Measurements from ENCODE around the gene HHLA2. TPM values are rescaled to one million over a fixed set of nuclear protein-coding genes. Genes with fewer than 3 reads are reported as not detected.

The HHLA2 gene
- total RNA-seq, 1 experiment from 2014 or later = 0.07 TPM

DNA sequence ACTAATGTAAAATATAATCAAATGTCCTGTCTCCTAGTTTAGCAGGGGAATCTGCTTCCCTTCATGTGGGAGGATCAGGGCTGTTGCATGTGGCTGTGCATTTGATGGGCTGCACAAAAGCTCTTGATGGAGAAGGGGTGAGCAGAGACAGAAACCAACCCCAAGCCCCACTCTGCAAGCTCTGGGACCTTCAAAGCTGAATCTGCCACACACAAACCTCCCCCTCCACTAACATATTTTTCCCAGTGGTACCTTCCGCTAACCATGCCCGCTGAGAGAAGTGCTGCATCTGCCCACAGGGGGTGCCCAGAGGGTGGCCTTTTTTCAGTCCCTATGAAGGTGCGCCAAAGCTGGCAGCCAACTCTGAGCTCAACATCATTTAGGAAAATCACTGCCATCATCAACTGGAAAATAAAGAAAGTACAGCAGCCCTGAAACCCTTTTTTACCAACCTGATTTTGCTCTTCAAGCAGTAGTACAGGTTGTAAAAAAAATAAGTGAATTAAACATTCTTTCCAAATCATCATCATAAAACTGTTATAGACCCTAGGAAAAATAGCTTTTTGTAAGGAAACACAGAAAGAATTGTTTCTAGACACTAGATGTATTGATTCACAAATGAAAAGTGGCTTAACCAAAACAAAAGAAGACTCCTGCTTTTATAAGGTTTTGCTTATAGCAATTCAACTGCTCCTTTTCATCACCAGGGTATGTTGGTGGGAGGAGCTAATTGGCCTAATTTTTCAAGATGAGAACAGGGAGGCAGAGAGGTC is 97.0 kb downstream of the HHLA2 start (continued):
- TF ChIP-seq, protein P1, sequence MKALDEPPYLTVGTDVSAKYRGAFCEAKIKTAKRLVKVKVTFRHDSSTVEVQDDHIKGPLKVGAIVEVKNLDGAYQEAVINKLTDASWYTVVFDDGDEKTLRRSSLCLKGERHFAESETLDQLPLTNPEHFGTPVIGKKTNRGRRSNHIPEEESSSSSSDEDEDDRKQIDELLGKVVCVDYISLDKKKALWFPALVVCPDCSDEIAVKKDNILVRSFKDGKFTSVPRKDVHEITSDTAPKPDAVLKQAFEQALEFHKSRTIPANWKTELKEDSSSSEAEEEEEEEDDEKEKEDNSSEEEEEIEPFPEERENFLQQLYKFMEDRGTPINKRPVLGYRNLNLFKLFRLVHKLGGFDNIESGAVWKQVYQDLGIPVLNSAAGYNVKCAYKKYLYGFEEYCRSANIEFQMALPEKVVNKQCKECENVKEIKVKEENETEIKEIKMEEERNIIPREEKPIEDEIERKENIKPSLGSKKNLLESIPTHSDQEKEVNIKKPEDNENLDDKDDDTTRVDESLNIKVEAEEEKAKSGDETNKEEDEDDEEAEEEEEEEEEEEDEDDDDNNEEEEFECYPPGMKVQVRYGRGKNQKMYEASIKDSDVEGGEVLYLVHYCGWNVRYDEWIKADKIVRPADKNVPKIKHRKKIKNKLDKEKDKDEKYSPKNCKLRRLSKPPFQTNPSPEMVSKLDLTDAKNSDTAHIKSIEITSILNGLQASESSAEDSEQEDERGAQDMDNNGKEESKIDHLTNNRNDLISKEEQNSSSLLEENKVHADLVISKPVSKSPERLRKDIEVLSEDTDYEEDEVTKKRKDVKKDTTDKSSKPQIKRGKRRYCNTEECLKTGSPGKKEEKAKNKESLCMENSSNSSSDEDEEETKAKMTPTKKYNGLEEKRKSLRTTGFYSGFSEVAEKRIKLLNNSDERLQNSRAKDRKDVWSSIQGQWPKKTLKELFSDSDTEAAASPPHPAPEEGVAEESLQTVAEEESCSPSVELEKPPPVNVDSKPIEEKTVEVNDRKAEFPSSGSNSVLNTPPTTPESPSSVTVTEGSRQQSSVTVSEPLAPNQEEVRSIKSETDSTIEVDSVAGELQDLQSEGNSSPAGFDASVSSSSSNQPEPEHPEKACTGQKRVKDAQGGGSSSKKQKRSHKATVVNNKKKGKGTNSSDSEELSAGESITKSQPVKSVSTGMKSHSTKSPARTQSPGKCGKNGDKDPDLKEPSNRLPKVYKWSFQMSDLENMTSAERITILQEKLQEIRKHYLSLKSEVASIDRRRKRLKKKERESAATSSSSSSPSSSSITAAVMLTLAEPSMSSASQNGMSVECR (CRISPR knock-in tag; IDR thresholded peaks at IDR 0.05; ENCODE audit: borderline replicate concordance) = no peak
- TF ChIP-seq SMAD3 (CRISPR knock-in tag; IDR thresholded peaks at IDR 0.05; ENCODE audit: borderline replicate concordance) (no peak), FOXK1 (CRISPR knock-in tag; IDR thresholded peaks at IDR 0.05) (no peak)
- TF ChIP-seq, protein P2, sequence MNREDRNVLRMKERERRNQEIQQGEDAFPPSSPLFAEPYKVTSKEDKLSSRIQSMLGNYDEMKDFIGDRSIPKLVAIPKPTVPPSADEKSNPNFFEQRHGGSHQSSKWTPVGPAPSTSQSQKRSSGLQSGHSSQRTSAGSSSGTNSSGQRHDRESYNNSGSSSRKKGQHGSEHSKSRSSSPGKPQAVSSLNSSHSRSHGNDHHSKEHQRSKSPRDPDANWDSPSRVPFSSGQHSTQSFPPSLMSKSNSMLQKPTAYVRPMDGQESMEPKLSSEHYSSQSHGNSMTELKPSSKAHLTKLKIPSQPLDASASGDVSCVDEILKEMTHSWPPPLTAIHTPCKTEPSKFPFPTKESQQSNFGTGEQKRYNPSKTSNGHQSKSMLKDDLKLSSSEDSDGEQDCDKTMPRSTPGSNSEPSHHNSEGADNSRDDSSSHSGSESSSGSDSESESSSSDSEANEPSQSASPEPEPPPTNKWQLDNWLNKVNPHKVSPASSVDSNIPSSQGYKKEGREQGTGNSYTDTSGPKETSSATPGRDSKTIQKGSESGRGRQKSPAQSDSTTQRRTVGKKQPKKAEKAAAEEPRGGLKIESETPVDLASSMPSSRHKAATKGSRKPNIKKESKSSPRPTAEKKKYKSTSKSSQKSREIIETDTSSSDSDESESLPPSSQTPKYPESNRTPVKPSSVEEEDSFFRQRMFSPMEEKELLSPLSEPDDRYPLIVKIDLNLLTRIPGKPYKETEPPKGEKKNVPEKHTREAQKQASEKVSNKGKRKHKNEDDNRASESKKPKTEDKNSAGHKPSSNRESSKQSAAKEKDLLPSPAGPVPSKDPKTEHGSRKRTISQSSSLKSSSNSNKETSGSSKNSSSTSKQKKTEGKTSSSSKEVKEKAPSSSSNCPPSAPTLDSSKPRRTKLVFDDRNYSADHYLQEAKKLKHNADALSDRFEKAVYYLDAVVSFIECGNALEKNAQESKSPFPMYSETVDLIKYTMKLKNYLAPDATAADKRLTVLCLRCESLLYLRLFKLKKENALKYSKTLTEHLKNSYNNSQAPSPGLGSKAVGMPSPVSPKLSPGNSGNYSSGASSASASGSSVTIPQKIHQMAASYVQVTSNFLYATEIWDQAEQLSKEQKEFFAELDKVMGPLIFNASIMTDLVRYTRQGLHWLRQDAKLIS (CRISPR knock-in tag; IDR thresholded peaks at IDR 0.05; ENCODE audit: borderline replicate concordance) = no peak
- TF ChIP-seq, protein P3, sequence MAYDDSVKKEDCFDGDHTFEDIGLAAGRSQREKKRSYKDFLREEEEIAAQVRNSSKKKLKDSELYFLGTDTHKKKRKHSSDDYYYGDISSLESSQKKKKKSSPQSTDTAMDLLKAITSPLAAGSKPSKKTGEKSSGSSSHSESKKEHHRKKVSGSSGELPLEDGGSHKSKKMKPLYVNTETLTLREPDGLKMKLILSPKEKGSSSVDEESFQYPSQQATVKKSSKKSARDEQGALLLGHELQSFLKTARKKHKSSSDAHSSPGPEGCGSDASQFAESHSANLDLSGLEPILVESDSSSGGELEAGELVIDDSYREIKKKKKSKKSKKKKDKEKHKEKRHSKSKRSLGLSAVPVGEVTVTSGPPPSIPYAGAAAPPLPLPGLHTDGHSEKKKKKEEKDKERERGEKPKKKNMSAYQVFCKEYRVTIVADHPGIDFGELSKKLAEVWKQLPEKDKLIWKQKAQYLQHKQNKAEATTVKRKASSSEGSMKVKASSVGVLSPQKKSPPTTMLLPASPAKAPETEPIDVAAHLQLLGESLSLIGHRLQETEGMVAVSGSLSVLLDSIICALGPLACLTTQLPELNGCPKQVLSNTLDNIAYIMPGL (CRISPR knock-in tag; IDR thresholded peaks at IDR 0.05) = no peak

DNA sequence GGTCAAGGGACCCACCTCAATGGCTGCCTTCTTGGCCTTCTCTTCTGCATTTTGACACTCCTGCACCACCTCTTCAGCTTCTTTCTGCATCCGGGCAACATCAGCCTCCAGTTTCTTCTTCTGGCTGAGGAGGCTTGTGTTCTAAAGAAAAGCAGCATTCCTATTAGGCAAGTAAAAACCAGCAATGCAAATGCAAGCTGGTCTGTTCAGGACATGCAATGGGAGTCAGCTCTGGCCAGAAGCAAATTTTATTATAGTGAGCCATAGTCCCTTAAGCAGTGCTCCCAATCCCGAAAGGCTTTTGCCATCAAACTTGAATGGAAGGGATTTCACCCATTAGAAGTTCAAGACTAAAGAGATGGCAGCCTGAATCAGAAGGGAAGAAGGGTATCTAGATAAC is 97.7 kb downstream of the HHLA2 start:
- no peaks in the 10 kb centered on the region for H3K27me3 Mint-ChIP-seq (ENCODE audit: low read depth)
- no peak overlapping the region for H3K27ac Mint-ChIP-seq
- DNase-seq (ENCODE audit: low spot score) = no peak
- ChIA-PET POLR2A (no interaction called here), CTCF (no interaction called here)
- H3K4me1 Mint-ChIP-seq = peaks cover 17% of the 10 kb centered on the region
- ATAC-seq = no peak
- TF ChIP-seq ZNF121 (CRISPR knock-in tag; IDR thresholded peaks at IDR 0.05) (no peak), MXD4 (CRISPR knock-in tag; IDR thresholded peaks at IDR 0.05; ENCODE audit: borderline replicate concordance) (no peak), NFE2L1 (CRISPR knock-in tag; IDR thresholded peaks at IDR 0.05) (no peak), FOXJ3 (CRISPR knock-in tag; IDR thresholded peaks at IDR 0.05; ENCODE audit: borderline replicate concordance) (no peak), OVOL2 (CRISPR knock-in tag; IDR thresholded peaks at IDR 0.05; ENCODE audit: borderline replicate concordance) (no peak)
- TF ChIP-seq, protein P4, sequence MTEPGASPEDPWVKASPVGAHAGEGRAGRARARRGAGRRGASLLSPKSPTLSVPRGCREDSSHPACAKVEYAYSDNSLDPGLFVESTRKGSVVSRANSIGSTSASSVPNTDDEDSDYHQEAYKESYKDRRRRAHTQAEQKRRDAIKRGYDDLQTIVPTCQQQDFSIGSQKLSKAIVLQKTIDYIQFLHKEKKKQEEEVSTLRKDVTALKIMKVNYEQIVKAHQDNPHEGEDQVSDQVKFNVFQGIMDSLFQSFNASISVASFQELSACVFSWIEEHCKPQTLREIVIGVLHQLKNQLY (CRISPR knock-in tag; IDR thresholded peaks at IDR 0.05) = no peak
- no peak overlapping the region for H3K4me3 Mint-ChIP-seq
- no peaks in the 10 kb centered on the region for H3K36me3 Mint-ChIP-seq
- H3K9me3 Mint-ChIP-seq = no peaks in the 10 kb centered on the region

DNA sequence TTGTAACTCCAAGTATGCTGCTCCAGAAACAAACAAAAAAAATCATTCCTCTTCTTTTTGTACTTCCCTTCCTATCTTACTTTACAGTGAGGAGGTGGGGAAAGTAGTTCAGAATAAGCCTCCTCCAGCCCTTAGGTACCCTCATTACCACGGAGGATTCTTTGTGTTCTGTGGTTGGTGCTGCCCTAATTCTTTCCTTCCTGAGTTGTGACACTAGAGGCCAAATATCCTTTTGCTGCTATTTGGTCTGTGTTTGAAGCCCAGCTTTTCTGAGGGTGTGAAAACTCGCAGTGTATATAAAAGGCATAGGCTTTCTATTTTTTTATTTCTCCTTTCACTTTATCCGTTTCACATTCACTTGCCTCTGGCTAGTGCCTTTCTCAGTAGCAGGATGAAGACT is 98.2 kb downstream of the HHLA2 start:
- Mint-ChIP-seq H3K9me3 (peaks cover under 1% of the 10 kb centered on the region), H3K4me1 (peaks cover 12% of the 10 kb centered on the region), H3K36me3 (no peaks in the 10 kb centered on the region), H3K27ac (no peak overlapping the region), H3K27me3 (ENCODE audit: low read depth) (no peaks in the 10 kb centered on the region), H3K4me3 (no peak overlapping the region)
- POLR2A ChIA-PET = no interaction called here
- CTCF ChIA-PET = no interaction called here
- DNase-seq (ENCODE audit: low spot score) (no peak), ATAC-seq (no peak)
- TF ChIP-seq MXD4 (CRISPR knock-in tag; IDR thresholded peaks at IDR 0.05; ENCODE audit: borderline replicate concordance) = no peak
- TF ChIP-seq, protein P5, sequence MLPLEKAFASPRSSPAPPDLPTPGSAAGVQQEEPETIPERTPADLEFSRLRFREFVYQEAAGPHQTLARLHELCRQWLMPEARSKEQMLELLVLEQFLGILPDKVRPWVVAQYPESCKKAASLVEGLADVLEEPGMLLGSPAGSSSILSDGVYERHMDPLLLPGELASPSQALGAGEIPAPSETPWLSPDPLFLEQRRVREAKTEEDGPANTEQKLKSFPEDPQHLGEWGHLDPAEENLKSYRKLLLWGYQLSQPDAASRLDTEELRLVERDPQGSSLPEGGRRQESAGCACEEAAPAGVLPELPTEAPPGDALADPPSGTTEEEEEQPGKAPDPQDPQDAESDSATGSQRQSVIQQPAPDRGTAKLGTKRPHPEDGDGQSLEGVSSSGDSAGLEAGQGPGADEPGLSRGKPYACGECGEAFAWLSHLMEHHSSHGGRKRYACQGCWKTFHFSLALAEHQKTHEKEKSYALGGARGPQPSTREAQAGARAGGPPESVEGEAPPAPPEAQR (CRISPR knock-in tag; IDR thresholded peaks at IDR 0.05) = no peak
- no peak for TF ChIP-seq TEAD1 (CRISPR knock-in tag; IDR thresholded peaks at IDR 0.05)

Data from WTC11 (cell line).